Measurements from ENCODE around the gene PLA2G2F. TPM values are rescaled to one million over a fixed set of nuclear protein-coding genes. Genes with fewer than 3 reads are reported as not detected.

The PLA2G2F gene
- total and polyA plus RNA-seq, 2 experiments from 2014 or later = not detected

DNA sequence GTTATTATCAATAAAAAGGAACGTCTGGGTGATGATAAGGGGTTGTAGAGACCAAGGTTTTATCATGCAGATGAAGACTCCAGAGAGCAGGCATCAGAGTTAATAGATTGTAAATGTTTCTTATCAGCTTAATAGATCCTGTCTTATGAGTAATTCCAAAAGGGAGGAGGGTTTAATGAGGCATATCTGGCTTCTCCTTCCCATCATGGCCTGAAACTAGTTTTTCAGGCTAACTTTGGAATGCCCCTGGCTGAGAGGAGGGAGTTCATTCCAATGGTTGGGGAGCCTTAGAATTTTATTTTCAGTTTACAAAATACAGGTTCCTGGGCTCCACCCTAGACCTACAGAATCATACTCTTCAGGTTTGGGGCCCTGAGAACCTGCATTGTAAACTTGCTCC is 33.3 kb upstream of the PLA2G2F start:
- Histone ChIP-seq H3K27me3 (ENCODE audit: insufficient read depth) (no peaks in the 10 kb centered on the region), H3K79me2 (replicated peaks; ENCODE audit: insufficient read depth) (no peaks in the 10 kb centered on the region), H3K9me2 (ENCODE audit: insufficient read depth) (no peaks in the 10 kb centered on the region), H4K20me1 (replicated peaks; ENCODE audit: insufficient read depth) (no peaks in the 10 kb centered on the region), H3K4me2 (no peak overlapping the region), H3K4me1 (ENCODE audit: insufficient read depth) (no peaks in the 10 kb centered on the region; the same call in 1 of the 2 replicates), H3K4me3 (no peak overlapping the region), H3K36me3 (ENCODE audit: insufficient read depth) (no peaks in the 10 kb centered on the region), H2AFZ (no peak overlapping the region), H3K27ac (ENCODE audit: low read depth) (no peak overlapping the region), H3F3A (replicated peaks; ENCODE audit: low read depth) (no peaks in the 10 kb centered on the region)
- Mint-ChIP-seq H3K27ac (no peak overlapping the region), H3K4me3 (no peak overlapping the region), H3K9me3 (peaks cover 12% of the 10 kb centered on the region), H3K4me1 (peaks cover 11% of the 10 kb centered on the region), H3K36me3 (ENCODE audit: low read depth) (peaks cover 9% of the 10 kb centered on the region; the same call in 2 of the 3 replicates), H3K27me3 (ENCODE audit: insufficient read depth, low read depth, poor library complexity) (no peaks in the 10 kb centered on the region)
- no peak for TF ChIP-seq POLR2AphosphoS5 (IDR thresholded peaks at IDR 0.05; ENCODE audit: low read depth)
- TF ChIP-seq, protein P1, sequence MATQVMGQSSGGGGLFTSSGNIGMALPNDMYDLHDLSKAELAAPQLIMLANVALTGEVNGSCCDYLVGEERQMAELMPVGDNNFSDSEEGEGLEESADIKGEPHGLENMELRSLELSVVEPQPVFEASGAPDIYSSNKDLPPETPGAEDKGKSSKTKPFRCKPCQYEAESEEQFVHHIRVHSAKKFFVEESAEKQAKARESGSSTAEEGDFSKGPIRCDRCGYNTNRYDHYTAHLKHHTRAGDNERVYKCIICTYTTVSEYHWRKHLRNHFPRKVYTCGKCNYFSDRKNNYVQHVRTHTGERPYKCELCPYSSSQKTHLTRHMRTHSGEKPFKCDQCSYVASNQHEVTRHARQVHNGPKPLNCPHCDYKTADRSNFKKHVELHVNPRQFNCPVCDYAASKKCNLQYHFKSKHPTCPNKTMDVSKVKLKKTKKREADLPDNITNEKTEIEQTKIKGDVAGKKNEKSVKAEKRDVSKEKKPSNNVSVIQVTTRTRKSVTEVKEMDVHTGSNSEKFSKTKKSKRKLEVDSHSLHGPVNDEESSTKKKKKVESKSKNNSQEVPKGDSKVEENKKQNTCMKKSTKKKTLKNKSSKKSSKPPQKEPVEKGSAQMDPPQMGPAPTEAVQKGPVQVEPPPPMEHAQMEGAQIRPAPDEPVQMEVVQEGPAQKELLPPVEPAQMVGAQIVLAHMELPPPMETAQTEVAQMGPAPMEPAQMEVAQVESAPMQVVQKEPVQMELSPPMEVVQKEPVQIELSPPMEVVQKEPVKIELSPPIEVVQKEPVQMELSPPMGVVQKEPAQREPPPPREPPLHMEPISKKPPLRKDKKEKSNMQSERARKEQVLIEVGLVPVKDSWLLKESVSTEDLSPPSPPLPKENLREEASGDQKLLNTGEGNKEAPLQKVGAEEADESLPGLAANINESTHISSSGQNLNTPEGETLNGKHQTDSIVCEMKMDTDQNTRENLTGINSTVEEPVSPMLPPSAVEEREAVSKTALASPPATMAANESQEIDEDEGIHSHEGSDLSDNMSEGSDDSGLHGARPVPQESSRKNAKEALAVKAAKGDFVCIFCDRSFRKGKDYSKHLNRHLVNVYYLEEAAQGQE (IDR thresholded peaks at IDR 0.05; ENCODE audit: unreplicated experiment) = no peak
- TF ChIP-seq CREB1 (CRISPR knock-in tag; IDR thresholded peaks at IDR 0.05; ENCODE audit: low read depth) = no peak
- TF ChIP-seq, protein P2, sequence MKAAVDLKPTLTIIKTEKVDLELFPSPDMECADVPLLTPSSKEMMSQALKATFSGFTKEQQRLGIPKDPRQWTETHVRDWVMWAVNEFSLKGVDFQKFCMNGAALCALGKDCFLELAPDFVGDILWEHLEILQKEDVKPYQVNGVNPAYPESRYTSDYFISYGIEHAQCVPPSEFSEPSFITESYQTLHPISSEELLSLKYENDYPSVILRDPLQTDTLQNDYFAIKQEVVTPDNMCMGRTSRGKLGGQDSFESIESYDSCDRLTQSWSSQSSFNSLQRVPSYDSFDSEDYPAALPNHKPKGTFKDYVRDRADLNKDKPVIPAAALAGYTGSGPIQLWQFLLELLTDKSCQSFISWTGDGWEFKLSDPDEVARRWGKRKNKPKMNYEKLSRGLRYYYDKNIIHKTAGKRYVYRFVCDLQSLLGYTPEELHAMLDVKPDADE (IDR thresholded peaks at IDR 0.05) = no peak
- no peak for TF ChIP-seq EZH2phosphoT487 (IDR thresholded peaks at IDR 0.05; ENCODE audit: unreplicated experiment)
- TF ChIP-seq, protein P3, sequence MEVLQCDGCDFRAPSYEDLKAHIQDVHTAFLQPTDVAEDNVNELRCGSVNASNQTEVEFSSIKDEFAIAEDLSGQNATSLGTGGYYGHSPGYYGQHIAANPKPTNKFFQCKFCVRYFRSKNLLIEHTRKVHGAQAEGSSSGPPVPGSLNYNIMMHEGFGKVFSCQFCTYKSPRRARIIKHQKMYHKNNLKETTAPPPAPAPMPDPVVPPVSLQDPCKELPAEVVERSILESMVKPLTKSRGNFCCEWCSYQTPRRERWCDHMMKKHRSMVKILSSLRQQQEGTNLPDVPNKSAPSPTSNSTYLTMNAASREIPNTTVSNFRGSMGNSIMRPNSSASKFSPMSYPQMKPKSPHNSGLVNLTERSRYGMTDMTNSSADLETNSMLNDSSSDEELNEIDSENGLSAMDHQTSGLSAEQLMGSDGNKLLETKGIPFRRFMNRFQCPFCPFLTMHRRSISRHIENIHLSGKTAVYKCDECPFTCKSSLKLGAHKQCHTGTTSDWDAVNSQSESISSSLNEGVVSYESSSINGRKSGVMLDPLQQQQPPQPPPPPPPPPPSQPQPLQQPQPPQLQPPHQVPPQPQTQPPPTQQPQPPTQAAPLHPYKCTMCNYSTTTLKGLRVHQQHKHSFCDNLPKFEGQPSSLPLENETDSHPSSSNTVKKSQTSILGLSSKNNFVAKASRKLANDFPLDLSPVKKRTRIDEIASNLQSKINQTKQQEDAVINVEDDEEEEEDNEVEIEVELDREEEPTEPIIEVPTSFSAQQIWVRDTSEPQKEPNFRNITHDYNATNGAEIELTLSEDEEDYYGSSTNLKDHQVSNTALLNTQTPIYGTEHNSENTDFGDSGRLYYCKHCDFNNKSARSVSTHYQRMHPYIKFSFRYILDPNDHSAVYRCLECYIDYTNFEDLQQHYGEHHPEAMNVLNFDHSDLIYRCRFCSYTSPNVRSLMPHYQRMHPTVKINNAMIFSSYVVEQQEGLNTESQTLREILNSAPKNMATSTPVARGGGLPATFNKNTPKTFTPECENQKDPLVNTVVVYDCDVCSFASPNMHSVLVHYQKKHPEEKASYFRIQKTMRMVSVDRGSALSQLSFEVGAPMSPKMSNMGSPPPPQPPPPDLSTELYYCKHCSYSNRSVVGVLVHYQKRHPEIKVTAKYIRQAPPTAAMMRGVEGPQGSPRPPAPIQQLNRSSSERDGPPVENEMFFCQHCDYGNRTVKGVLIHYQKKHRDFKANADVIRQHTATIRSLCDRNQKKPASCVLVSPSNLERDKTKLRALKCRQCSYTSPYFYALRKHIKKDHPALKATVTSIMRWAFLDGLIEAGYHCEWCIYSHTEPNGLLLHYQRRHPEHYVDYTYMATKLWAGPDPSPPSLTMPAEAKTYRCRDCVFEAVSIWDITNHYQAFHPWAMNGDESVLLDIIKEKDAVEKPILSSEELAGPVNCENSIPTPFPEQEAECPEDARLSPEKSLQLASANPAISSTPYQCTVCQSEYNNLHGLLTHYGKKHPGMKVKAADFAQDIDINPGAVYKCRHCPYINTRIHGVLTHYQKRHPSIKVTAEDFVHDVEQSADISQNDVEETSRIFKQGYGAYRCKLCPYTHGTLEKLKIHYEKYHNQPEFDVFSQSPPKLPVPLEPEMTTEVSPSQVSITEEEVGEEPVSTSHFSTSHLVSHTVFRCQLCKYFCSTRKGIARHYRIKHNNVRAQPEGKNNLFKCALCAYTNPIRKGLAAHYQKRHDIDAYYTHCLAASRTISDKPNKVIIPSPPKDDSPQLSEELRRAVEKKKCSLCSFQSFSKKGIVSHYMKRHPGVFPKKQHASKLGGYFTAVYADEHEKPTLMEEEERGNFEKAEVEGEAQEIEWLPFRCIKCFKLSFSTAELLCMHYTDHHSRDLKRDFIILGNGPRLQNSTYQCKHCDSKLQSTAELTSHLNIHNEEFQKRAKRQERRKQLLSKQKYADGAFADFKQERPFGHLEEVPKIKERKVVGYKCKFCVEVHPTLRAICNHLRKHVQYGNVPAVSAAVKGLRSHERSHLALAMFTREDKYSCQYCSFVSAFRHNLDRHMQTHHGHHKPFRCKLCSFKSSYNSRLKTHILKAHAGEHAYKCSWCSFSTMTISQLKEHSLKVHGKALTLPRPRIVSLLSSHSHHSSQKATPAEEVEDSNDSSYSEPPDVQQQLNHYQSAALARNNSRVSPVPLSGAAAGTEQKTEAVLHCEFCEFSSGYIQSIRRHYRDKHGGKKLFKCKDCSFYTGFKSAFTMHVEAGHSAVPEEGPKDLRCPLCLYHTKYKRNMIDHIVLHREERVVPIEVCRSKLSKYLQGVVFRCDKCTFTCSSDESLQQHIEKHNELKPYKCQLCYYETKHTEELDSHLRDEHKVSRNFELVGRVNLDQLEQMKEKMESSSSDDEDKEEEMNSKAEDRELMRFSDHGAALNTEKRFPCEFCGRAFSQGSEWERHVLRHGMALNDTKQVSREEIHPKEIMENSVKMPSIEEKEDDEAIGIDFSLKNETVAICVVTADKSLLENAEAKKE (CRISPR knock-in tag; IDR thresholded peaks at IDR 0.05) = no peak
- TF ChIP-seq EZH2 (IDR thresholded peaks at IDR 0.05; ENCODE audit: low read depth, unreplicated experiment) = no peak
- DNase-seq (ENCODE audit: low spot score) = no peak
- no peak for ATAC-seq
